Tibial nerve (tissue), 4 donors: ENCODE measurements around the gene NRN1. TPM values are rescaled to one million over a fixed set of nuclear protein-coding genes. Genes with fewer than 3 reads are reported as not detected.

Experiments used
- DNase-seq, 2 donors: peaks; one replicate each; pipeline ENCODE4 v3.0.0-alpha.2; 2019; ENCODE audit warnings: low spot score in 2 of 2
- H3K27ac ChIP-seq, 4 donors: fragments of 200-600 bp; sonication (generic) in 3 of 4; one replicate each; pipeline ENCODE4 v1.5.1; 2017 to 2019; ENCODE audit warnings: mild to moderate bottlenecking in 1 of 4
- H3K27me3 ChIP-seq, 2 donors: fragments of 200-600 bp; sonication (generic) in 1 of 2; one replicate each; pipeline versions ENCODE4 v1.5.1 to v1.6.0; 2017 to 2019
- H3K36me3 ChIP-seq, 3 donors: fragments of 200-600 bp; sonication (generic); one replicate each; pipeline ENCODE4 v1.5.1; 2018 to 2019
- H3K4me1 ChIP-seq, 4 donors: fragments of 200-600 bp; sonication (generic) in 3 of 4; one replicate each; pipeline ENCODE4 v1.5.1; 2017 to 2019
- H3K4me3 ChIP-seq, 4 donors: fragments of 200-600 bp; sonication (generic) in 3 of 4; one replicate each; pipeline ENCODE4 v1.5.1; 2017 to 2019; ENCODE audit warnings: mild to moderate bottlenecking in 1 of 4, moderate library complexity in 1 of 4
- H3K9me3 ChIP-seq, 4 donors: fragments of 200-600 bp; sonication (generic) in 3 of 4; one replicate each; pipeline ENCODE4 v1.5.1; 2017 to 2019
- EP300 ChIP-seq, 2 donors: sonication (generic); formaldehyde crosslinking; IDR thresholded peaks; one replicate each; pipeline ENCODE4 v1.6.1; 2017; ENCODE audit warnings: antibody characterized with exemption in 2 of 2, mild to moderate bottlenecking in 1 of 2
- POLR2A ChIP-seq, 2 donors: fragments of 450-650 bp; IDR thresholded peaks; one replicate each; pipeline ENCODE4 v1.6.1; 2017; ENCODE audit warnings: antibody characterized with exemption in 2 of 2, mild to moderate bottlenecking in 2 of 2, moderate library complexity in 2 of 2
- WGBS, 2 donors: methylation state at CpG; one replicate each; pipeline ENCODE4 v1.1.5; 2018; 5-methylcytosine and 5-hydroxymethylcytosine counted together
- total RNA-seq, 4 donors: library from RNA; depleted of rRNA; stranded (reverse); fragments of >200 nt; gene quantifications; one replicate each; pipeline ENCODE4 v1.1.0, GENCODE V29; 2016
- TF ChIP-seq, protein P1 (sequence below), 5 experiments: fragments of 200-600 bp in 3 of 5; fragments of 450-650 bp in 2 of 5; sonication (generic) in 3 of 5; IDR thresholded peaks; one replicate each; pipeline ENCODE4 v1.5.1; 2016 to 2019; ENCODE audit warnings: antibody characterized with exemption in 5 of 5, mild to moderate bottlenecking in 3 of 5, moderate library complexity in 2 of 5

The NRN1 gene
- total RNA-seq, 4 donors from 2014 or later = 39.0 to 69.0 (median 54.0) TPM

DNA sequence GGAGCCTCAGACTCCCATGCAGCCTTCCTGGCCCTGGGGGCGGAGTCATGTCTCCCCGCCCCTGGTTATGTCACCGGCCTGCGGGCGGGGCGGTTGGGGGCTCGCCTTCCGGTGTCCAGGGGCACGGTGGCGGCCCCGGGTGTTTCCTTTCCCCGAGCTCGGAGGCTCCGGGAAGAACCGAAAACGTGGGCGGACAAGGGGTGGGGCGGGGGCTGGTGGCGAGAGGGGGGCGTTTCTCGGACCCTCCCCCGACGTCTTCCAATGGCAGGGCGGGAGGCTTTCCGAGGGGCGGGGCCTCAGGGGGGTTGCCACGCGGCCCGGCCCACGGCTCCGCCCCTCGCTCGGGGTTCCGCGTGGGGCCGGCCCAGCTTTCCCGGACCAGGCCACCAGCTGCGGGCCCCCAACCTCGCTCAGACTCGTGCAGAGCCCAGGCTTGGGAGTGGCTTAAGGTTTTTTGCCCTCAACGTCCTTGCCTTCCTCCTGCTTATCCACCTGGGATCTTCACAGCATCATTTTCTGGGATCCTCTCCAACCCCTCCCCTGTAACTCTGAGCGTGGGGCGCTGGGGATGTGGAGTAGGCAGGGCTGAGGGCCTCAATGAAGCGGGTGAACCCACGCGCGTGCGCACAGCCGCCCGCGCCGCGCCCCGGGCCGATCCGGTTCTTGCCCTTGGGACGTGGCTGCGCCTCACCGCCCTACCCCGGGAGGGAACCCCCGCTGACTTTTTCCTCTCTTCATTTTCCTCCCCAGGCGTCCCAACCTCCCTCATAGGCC is 2.1 kb upstream of the NRN1 start:
- 1% methylated on average over 52 to 53 of the region's 62 CpGs for WGBS, 2 donors
- H3K27ac ChIP-seq = peak overlapping the region; percentile 65 to 95 (median 94)
- H3K4me3 ChIP-seq = peak overlapping the region; percentile 45 to 65 (median 62)
- peaks cover 3 to 51% of the 10 kb centered on the region in 2 donors for H3K27me3 ChIP-seq
- TF ChIP-seq EP300 (IDR thresholded peaks at IDR 0.05) = peak; percentile 75 to 84
- TF ChIP-seq POLR2A (IDR thresholded peaks at IDR 0.05) = peak; percentile 26 to 74
- TF ChIP-seq, protein P1, sequence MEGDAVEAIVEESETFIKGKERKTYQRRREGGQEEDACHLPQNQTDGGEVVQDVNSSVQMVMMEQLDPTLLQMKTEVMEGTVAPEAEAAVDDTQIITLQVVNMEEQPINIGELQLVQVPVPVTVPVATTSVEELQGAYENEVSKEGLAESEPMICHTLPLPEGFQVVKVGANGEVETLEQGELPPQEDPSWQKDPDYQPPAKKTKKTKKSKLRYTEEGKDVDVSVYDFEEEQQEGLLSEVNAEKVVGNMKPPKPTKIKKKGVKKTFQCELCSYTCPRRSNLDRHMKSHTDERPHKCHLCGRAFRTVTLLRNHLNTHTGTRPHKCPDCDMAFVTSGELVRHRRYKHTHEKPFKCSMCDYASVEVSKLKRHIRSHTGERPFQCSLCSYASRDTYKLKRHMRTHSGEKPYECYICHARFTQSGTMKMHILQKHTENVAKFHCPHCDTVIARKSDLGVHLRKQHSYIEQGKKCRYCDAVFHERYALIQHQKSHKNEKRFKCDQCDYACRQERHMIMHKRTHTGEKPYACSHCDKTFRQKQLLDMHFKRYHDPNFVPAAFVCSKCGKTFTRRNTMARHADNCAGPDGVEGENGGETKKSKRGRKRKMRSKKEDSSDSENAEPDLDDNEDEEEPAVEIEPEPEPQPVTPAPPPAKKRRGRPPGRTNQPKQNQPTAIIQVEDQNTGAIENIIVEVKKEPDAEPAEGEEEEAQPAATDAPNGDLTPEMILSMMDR (IDR thresholded peaks at IDR 0.05) = no peak
- H3K36me3 ChIP-seq = no peaks in the 10 kb centered on the region
- DNase-seq = peak; percentile 68 to 75
- H3K9me3 ChIP-seq = no peaks in the 10 kb centered on the region
- peaks cover 0 to 39% (median 13%) of the 10 kb centered on the region in 4 donors for H3K4me1 ChIP-seq

DNA sequence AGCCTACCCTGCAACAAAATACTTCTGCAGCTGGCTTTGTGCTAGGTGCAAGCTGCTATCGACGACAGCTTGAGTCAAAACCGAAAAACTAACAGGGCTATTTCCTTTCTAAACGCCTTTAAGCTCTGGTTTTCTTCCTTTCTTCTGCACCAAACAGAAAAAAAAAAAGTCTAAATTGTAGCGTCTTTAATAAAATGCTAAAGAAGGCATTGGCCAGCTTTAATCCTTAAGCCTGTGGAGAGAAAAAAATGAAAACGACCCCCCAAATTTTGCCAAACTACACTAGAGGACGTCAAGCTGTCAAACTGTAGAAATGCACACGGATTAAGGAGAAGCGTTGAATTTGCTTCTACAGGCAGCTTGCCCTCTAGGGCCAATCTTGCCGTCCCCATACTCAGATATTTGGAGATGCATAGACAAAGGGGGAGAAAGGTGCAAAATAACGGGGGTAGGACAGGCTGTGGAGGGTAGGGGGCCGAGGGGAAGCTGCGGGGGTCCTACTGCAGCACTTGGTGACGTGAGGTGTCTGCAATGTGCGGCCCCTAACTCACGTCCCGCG is 1.4 kb upstream of the NRN1 start:
- Histone ChIP-seq H3K4me3 (peak overlapping the region; percentile 45 to 65 (median 62)), H3K36me3 (no peaks in the 10 kb centered on the region), H3K27me3 (peaks cover 3 to 58% of the 10 kb centered on the region in 2 donors), H3K27ac (peak overlapping the region; percentile 65 to 95 (median 94)), H3K4me1 (peaks cover 0 to 45% (median 13%) of the 10 kb centered on the region in 4 donors), H3K9me3 (no peaks in the 10 kb centered on the region)
- TF ChIP-seq, protein P1 (IDR thresholded peaks at IDR 0.05) = no peak
- no peak for TF ChIP-seq EP300 (IDR thresholded peaks at IDR 0.05)
- no peak for TF ChIP-seq POLR2A (IDR thresholded peaks at IDR 0.05)
- DNase-seq = no peak
- WGBS, 2 donors = 1 to 2% methylated on average over 18 of the region's 18 CpGs

DNA sequence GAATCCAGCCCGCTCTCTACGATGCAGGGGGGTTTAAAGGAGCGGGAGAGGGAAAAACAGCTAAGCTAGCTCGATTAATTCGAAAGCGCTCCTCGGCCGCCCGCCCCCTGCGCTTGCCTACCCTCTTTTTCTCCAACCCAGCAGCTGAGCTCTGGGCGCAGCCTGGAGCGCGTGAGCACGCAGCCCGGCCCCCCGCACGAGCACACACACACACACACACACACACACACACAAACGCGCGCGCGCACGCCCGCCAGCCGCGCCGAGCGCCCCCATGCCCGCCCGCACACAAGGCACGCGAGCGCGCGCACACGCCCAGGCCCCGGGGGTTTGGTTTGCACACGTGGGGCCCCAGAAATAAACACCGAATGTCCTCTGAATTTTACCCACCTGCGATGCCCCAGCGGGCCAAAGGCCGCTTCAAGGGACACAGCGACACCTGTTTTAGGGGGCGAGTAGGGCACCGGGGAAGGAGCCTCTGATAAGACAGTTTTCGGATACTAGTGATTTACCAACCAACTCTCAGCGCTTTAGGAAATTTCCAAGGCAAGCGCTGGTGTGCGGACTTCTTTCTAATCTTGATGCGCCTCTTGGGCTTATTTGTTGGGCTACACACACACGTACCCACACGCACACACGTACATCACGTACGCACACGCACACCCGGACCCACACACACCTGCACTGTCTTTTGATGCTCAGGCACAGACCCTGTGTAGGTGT is 802 bp upstream of the NRN1 start:
- Histone ChIP-seq H3K36me3 (no peaks in the 10 kb centered on the region), H3K27me3 (peaks cover 3 to 64% of the 10 kb centered on the region in 2 donors), H3K4me1 (peaks cover 0 to 52% (median 16%) of the 10 kb centered on the region in 4 donors), H3K4me3 (peak overlapping the region; percentile 45 to 65 (median 62)), H3K27ac (peak overlapping the region; percentile 65 to 95 (median 94)), H3K9me3 (no peaks in the 10 kb centered on the region)
- no peak for DNase-seq
- 1 to 3% methylated on average over 24 to 57 of the region's 57 CpGs for WGBS, 2 donors
- peak in 1 of 2 donors; percentile 61 for TF ChIP-seq POLR2A (IDR thresholded peaks at IDR 0.05)
- TF ChIP-seq, protein P1 (IDR thresholded peaks at IDR 0.05) = peak in 4 of 5 experiments; percentile 9 to 41 (median 26)
- peak in 1 of 2 donors; percentile 62 for TF ChIP-seq EP300 (IDR thresholded peaks at IDR 0.05)

DNA sequence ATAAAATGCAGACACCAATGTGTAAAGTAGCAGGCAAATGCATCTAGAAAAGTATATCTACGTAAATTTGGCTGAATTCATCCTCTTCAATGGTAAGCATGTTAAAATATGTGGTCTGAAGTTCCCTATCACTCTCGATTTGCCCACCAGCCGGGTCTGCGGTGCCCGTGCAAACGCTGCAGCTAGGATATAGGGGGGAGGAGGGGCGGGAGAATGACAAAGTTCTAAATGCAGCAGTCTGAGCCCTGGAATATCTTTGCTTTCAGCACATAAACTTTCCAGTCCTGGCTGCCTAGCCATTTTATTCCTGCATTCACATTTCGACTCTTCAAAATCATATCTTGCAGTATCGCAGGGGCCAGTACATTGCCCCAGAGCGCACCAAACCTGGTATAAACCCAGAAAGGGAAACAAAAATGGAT is 708 bp downstream of the NRN1 start:
- peak overlapping the region; percentile 65 to 95 (median 94) for H3K27ac ChIP-seq

More for the DNA sequence above, 708 bp downstream of the NRN1 start:
- Histone ChIP-seq H3K27me3 (peaks cover 3 to 77% of the 10 kb centered on the region in 2 donors), H3K9me3 (no peaks in the 10 kb centered on the region), H3K4me3 (peak overlapping the region; percentile 45 to 65 (median 62)), H3K4me1 (peaks cover 0 to 67% (median 16%) of the 10 kb centered on the region in 4 donors), H3K36me3 (no peaks in the 10 kb centered on the region)
- DNase-seq = no peak
- WGBS, 2 donors = 4% methylated on average over 10 of the region's 10 CpGs
- TF ChIP-seq POLR2A (IDR thresholded peaks at IDR 0.05) (no peak), EP300 (IDR thresholded peaks at IDR 0.05) (no peak)
- TF ChIP-seq, protein P1 (IDR thresholded peaks at IDR 0.05) = no peak
